ACHN (cell line): ENCODE results near the gene HOTAIR.

Source experiments
- DNase-seq: peaks from one replicate; pipeline ENCODE4 v3.0.0-alpha.2; 2015
- in situ Hi-C: cut with HindIII; loops from 2 replicates; pipeline ENCODE4 v1.10.0; 2017; ENCODE audit warnings: low sequenced_read_pairs, low pct_ligation_motif_present, low pct_unique_long_range_greater_than_20kb

The HOTAIR gene

GRCh38 chr12:54002278-54002914 lies 27.6 kb upstream of the HOTAIR start:
- in situ Hi-C loops: no loop called here
- no peak for DNase-seq

GRCh38 chr12:54001283-54002187 lies 26.8 kb upstream of the HOTAIR start:
- in situ Hi-C loops: no loop called here
- DNase-seq: no peak

- DNase-seq: peak; percentile 51
- in situ Hi-C loops: no loop called here
Observed at GRCh38 chr12:54000116-54001114, 25.7 kb upstream of the HOTAIR start, which contains the start of gene HOXC9. TSS of gene HOXC9 (plus strand) at chr12:54000161. CDS start at chr12:54000189, 28 bp downstream.

DNA sequence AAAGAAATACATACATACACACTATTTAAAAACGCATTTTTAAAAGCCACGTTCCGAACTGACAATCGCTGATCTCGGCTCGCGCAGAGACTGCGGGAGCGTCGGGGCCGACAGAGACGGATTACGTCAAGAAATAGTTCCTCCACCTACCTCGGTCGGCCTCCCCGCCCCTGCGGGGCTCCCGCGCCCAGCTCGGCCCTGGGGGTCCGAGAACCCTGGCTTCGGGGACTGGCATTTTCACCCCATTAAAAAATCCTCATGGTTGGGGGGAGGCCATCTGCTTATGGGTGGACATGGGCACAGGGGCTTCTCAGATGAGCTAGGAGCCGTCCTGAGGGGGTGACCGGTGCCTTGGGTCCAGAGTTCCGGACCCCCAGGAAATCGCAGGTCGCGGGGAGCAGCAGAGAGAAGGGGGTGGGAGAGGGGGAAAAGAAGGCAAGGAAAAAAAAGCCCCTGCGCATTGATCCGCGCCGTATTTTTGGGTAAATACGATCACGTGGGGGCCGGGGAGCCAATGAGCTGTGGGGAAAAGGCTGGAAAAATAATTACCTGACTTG lies 24.9 kb upstream of the HOTAIR start:
- in situ Hi-C loops: no loop called here
- DNase-seq: peak; percentile 89

GRCh38 chr12:53998900-53999236 lies 24.1 kb upstream of the HOTAIR start:
- no peak for DNase-seq
- in situ Hi-C loops: no loop called here

GRCh38 chr12:53998110-53998899 lies 23.6 kb upstream of the HOTAIR start:
- in situ Hi-C loops: no loop called here
- DNase-seq: no peak

DNA sequence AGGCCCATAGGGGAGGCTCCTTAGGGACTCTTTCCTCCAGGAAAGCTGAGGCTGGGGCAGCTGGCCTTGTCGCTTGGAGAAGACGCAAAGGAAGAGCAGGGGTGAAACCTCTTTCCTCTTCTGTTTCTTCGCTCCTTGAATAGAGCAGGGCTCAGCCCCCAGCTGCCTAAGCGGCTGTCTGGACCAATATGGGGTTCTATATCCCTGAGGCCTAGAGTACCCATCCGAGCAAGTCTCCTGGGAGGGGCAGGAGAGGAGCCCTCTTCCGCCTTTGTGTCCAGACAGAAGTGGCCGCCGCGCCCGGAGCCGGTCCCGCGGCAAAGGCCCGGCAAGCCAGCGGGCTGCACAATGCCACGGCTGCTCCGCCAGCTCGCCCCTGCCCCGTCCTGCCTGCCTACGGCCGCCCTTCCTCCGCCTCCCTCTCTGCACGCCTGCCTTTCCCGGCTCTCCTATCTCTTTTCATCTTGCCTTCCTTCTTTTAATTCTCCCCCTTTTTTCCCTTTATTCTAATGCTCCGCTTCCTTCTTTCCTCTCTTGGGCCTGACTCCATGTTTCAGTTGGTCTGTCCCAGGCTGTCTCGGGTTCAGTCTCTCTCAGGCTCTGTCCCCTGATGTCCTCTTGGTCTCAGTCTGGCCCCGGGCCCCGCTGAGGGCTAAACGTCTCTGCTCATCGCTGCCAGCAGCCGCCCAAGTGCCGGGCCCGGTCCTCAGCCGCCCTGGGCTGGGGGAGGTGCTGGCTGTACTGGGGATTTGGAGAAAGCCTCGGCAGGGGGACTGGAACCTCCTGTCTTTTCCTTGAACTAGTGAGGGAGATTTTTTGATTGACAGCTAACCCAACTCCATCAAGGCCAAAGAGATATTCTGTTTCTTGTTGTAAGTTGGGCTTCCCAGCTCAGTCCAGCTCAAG lies 22.7 kb upstream of the HOTAIR start:
- in situ Hi-C loops: no loop called here
- no peak for DNase-seq

DNA sequence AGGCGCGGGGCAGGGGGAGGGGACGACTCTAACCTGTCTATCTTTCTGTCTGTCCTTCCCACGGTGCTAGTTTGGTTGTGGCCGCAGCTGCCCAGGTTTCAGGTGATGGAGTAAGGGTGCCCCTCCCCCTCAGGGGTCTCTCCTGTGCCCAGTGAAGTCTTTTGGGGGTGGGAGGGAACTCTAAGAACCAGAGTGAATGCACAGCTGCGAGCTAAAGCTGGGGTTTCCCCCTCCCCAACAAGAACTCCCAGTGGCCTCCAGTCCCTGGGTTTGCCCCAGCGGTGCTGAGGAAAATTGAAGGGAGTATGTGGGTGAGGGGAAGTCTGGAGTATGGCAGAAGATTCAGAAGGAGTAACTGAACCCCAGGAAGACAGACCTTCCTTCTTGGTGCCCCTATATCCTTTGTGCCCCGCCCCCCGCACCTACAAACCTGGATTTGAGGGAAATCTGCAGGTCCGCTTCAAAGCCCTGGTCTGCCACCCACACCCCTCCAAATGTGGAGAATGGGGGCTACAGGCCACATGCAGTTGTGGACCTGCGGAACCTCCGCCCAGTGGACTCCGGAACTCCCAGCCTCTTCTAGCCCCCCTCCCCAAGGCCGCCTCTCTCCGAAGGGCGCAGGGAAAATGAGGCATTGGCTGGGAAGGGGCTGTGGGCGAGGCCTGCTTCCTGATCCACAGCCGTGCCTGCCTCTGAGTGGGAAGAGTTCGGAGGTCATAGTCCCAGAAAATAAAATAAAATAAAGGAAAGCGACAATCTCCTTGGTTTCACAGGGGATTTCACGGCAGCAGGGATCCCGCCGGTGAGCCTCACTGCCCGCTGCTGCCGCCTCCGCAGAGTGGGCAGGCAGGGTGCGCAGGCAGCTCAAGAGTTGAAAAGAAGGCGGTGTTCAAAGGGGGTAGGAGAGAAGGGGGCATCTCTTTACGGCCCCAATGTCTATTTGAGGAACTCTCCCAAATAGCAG lies 21.8 kb upstream of the HOTAIR start:
- in situ Hi-C loops: no loop called here
- DNase-seq: peak; percentile 49

DNA sequence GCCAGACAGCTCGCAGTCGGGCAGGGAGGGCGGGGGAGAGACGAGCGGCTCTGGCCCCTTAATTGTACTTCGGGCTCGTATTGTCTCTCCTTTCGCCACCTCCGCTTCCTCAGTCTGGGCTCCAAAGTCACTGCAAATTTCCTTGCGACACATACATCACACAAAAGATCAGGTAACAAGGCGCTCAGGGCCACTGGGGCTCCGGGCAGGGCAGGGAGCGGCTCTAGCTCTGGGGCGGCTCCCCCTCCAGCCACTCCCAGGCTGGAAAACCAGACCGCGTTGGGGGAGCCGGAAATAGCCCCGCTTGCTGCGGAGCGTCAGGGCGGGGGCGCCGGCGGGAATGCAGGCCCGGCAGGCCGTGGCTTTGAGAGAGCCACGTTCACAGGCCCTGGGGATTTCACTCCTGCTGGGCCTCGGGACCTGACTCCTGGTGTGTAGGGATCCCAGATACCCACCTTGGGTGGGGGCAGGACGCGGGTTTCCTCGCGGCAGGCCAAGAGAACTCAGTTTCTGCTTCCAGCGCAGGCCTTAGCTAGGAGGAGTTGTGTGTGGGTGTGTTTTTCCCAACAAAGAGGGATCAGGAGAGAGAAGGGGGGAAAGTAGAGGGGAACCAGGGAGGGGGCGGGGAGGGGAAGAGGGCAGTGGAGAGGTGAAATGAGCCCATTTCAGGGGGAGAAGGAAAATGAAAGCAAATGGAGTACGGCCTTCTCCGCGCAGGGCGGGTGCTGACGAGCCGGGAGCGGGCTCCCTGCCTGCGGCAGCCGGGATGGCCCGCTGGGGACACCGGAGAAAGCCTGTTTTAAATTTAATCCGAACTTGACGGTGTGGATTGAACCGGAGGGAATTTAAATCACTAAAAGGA lies 20.9 kb upstream of the HOTAIR start:
- DNase-seq: peak; percentile 86
- in situ Hi-C loops: no loop called here

DNA sequence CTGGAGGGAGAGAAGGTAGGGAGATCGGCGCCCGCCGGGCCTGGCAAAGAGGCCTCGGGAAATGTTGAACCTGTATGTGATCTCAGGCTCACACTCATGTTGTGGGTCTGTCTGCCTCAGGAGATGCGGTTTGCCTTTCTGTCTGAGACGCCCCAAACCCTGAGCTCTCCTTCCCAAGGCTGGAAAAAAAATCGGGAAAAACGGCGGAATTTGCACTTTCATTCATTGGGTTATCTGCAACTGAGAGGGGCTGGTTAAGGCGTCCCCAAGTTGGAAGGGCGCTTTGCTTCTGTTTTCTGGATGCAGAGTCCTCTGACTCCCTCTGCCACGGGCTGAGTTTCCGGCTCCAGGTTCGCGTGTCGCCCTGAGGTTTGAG lies 20.2 kb upstream of the HOTAIR start:
- peak; percentile 65 for DNase-seq
- in situ Hi-C loops: no loop called here

- DNase-seq: peak; percentile 46
- in situ Hi-C loops: no loop called here
Observed at GRCh38 chr12:53994264-53995001, 19.7 kb upstream of the HOTAIR start.

GRCh38 chr12:53994009-53994263 lies 19.2 kb upstream of the HOTAIR start:
- in situ Hi-C loops: no loop called here
- no peak for DNase-seq

DNA sequence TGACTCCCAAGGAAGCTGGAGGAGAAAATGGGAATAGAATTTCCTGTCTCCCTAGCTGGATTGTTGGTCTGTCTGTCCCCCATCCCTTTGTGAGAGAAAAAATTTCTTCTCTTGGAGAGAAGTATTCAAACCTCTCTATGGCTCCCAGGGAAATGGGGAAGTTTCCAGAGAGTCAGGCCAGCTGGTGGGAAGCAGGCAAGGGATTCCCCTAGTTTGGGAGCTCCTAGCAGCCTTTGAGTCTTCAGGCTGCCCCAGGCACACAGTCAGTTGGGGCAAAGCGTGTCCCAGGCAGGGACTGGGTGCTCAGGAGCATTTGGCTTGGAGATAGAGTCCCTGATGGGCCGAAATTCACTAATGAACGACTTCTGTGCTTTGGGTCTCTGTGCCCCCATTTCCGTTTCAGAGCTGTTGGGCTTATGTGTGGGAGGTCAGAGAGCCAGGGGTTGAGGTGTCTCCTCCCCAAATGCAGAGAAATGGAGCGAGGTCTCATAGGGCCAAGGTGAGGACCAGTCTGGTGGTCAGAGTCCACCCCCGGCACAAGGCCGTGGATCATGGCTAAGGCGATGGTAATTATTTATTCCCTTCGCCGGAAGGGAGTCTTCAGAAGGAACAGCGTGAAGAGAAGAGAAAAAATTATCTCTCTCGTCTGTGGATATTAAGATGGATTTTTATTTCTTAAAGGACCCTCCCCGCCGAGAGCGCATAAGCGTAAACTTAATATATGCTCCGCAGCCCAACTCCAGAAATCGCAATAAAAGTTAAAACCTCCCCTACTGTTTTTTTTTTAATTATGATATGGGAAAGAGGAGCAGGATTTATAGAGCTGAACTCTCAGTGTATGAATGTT lies 18.6 kb upstream of the HOTAIR start:
- in situ Hi-C loops: no loop called here
- no peak for DNase-seq

DNA sequence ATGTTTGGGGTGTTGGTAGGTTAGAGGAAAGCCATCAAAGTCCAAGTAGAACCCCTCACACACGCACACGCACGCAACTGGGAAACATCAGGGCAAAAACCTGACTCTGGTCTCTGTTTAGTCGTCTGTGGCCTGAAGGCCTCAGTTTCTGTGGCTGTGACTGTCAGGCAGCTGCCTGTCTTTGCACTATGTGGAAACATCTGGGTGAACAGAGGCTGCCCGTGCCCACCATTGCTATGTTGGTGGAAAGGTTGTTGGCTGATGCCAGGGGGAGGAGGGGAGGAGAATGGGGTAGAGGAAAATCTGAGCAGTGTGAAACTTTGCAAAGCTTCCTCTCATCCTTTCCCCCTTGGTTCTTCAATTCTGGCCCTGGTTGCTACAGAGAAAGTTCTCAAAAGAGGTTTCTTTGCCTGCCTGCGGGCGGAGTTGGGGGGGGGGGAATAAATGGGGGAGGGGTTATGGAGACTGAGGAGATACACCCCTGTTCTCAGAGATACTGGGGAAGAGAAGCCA lies 17.7 kb upstream of the HOTAIR start:
- in situ Hi-C loops: no loop called here
- DNase-seq: no peak
